Measurements from ENCODE around the gene APOL4. TPM values are rescaled to one million over a fixed set of nuclear protein-coding genes. Genes with fewer than 3 reads are reported as not detected.

APOL4 gene
- total RNA-seq, 6 experiments from 2014 or later: 1.1 to 1.6 (median 1.4) TPM; not detected in 2

DNA sequence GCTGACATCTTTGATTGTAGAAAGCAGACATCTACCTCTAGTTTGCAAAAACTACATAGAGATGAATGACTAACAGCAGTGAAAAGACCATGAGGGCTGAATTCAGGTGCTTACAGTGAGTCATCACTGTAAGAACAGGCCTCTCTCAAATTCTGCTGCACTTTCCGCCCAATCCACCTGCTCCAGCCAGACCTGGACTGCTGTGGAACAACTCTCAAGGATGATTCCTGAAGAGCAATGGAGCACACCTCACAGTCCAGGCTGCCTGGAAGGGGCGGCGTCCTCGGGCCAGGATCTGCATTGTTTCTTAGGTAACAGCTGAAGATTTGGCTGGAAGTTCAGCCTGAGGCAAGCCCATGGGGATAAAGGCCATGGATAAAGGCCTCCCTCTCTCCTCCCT lies 22.6 kb upstream of the APOL4 start:
- H3K4me3 ChIP-seq: no peak overlapping the region
- peaks cover 0 to 16% (median 3%) of the 10 kb centered on the region in 4 donors for H3K36me3 ChIP-seq
- H3K27me3 ChIP-seq: no peaks in the 10 kb centered on the region
- no peak for DNase-seq
- TF ChIP-seq, protein P1, sequence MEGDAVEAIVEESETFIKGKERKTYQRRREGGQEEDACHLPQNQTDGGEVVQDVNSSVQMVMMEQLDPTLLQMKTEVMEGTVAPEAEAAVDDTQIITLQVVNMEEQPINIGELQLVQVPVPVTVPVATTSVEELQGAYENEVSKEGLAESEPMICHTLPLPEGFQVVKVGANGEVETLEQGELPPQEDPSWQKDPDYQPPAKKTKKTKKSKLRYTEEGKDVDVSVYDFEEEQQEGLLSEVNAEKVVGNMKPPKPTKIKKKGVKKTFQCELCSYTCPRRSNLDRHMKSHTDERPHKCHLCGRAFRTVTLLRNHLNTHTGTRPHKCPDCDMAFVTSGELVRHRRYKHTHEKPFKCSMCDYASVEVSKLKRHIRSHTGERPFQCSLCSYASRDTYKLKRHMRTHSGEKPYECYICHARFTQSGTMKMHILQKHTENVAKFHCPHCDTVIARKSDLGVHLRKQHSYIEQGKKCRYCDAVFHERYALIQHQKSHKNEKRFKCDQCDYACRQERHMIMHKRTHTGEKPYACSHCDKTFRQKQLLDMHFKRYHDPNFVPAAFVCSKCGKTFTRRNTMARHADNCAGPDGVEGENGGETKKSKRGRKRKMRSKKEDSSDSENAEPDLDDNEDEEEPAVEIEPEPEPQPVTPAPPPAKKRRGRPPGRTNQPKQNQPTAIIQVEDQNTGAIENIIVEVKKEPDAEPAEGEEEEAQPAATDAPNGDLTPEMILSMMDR (IDR thresholded peaks at IDR 0.05): no peak
- no peak for TF ChIP-seq POLR2A (IDR thresholded peaks at IDR 0.05)
- WGBS (ENCODE audit: insufficient coverage, low coverage, low lambda C conversion rate, missing lambda C conversion rate): 67% methylated on average over 1 of the region's 4 CpGs
- peaks cover 0 to 18% (median 0%) of the 10 kb centered on the region in 4 donors for H3K4me1 ChIP-seq
- ATAC-seq: no peak
- H3K9me3 ChIP-seq: no peaks in the 10 kb centered on the region
- intact Hi-C loops (cut with DNase I): loop anchor here in 1 of 2 donors (10.0 kb wide), 1 partner anchor 79 kb away; no protein-coding TSS in a partner anchor
- H3K27ac ChIP-seq: no peak overlapping the region

DNA sequence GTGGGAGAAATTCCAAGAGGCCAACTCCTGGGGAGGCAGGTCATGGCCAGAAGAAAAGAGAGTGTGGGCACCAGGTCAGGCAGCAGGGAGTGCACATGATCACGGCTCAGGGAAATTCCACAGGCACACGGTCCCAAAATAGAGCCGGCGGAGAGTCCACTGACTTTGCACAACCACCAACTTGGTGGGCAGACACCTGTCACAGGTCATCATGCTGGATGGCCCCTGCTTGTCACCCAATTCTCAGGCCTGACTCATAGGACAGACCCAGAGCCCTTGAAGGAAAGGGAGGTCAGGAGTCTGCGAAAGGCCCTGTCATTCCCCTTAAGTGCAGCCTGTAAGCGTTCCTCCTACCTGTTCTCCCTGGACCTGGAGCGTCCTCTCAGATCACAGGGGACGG lies 21.9 kb upstream of the APOL4 start:
- Histone ChIP-seq H3K27me3 (no peaks in the 10 kb centered on the region), H3K27ac (no peak overlapping the region), H3K4me3 (no peak overlapping the region), H3K9me3 (no peaks in the 10 kb centered on the region), H3K4me1 (peaks cover 0 to 18% (median 0%) of the 10 kb centered on the region in 4 donors), H3K36me3 (peaks cover 0 to 11% (median 0%) of the 10 kb centered on the region in 4 donors)
- ATAC-seq (peak; percentile 7 to 23 (median 14)), DNase-seq (no peak)
- intact Hi-C loops (cut with DNase I): loop anchor here in 1 of 2 donors (10.0 kb wide), 1 partner anchor 79 kb away; no protein-coding TSS in a partner anchor
- no CpG with 5 or more reads among the region's 8 CpGs for WGBS (ENCODE audit: insufficient coverage, low coverage, low lambda C conversion rate, missing lambda C conversion rate)
- TF ChIP-seq POLR2A (IDR thresholded peaks at IDR 0.05): no peak
- TF ChIP-seq, protein P1 (IDR thresholded peaks at IDR 0.05): no peak

DNA sequence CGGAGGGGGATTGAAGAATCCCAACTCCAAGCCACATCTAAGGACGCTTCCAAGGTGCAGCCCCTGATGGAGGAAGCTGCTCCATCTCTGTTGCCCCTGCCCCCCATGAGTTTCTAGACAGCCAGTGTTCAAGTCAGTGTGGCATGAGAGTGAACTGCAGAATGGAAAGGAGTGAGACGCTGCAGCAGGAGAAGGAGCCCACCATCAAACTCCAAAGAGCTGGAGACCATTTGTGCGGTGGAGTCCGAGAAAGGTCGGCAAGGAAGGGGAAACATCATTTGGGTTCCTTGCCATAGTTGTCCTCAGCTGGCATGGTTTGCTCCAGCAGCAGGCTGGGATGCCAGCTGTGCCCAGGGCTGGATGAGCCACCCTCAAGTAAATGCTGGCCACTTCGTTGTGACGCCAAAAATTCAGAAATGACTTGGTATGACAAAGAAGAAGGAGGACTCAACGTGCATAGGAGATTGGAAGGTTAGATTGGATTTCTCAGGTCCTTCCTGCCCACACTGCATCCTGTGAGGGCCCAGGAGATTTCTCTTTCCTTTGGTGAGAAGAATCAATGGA lies 21.4 kb upstream of the APOL4 start:
- Histone ChIP-seq H3K9me3 (no peaks in the 10 kb centered on the region), H3K4me3 (no peak overlapping the region), H3K27me3 (no peaks in the 10 kb centered on the region), H3K27ac (no peak overlapping the region), H3K4me1 (peaks cover 0 to 18% (median 0%) of the 10 kb centered on the region in 4 donors), H3K36me3 (peaks cover 0 to 6% (median 0%) of the 10 kb centered on the region in 4 donors)
- 86% methylated on average over 8 of the region's 9 CpGs for WGBS (ENCODE audit: insufficient coverage, low coverage, low lambda C conversion rate, missing lambda C conversion rate)
- DNase-seq (no peak), ATAC-seq (no peak)
- TF ChIP-seq POLR2A (IDR thresholded peaks at IDR 0.05): no peak
- TF ChIP-seq, protein P1 (IDR thresholded peaks at IDR 0.05): no peak
- intact Hi-C loops (cut with DNase I): loop anchor here in 1 of 2 donors (10.0 kb wide), 1 partner anchor 78 kb away; no protein-coding TSS in a partner anchor

DNA sequence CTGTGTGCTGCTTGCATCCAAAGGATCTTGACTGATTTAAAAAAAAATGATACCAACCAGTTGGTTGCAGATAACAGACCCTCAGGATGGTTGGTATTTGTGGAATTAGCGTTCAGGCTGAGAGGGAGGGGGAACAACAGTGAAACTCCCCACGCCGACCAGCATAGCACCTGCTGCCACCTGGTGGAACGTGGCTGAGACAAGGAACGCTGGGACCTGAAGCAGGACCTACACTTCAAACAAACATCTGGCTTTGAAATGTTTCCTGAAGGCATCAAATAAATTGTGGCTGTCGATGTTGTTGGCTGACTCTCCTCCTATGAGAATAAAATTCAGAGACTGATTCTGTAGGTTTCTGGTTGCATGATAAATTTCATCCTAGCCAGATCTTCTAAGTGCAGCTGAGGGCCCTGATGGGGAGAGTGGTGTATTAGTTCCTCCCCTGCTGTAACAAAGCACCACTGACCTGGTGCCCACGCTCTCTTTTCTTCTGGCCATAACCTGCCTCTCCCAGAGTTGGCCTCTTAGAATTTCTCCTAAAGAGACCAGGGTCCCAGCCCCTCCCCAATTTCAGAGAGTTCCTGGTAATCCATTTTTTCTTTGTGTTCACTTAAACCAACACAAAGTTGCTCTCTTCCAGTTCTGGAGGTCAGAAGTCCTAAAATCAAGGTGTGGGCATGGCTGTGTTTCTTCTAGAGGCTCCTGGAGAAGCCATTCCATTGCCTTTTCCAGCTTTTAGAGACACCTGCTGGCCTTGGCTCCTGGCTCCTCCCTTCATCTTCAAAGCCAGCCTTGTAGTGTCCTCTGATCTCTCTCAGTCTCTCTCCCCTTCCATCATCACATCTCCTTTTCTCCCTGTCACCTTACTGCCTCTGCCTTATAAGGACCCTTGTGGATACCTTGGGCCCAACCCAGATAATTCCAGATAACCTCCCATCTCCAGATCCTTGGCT lies 20.5 kb upstream of the APOL4 start:
- H3K4me3 ChIP-seq: no peak overlapping the region
- H3K4me1 ChIP-seq: peaks cover 0 to 18% (median 0%) of the 10 kb centered on the region in 4 donors
- intact Hi-C loops (cut with DNase I): loop anchor here in 1 of 2 donors (10.0 kb wide), 1 partner anchor 77 kb away; no protein-coding TSS in a partner anchor
- WGBS (ENCODE audit: insufficient coverage, low coverage, low lambda C conversion rate, missing lambda C conversion rate): 5% methylated on average over 6 of the region's 7 CpGs
- no peaks in the 10 kb centered on the region for H3K27me3 ChIP-seq
- H3K9me3 ChIP-seq: no peaks in the 10 kb centered on the region
- H3K36me3 ChIP-seq: no peaks in the 10 kb centered on the region
- no peak overlapping the region for H3K27ac ChIP-seq
- ATAC-seq: peak; percentile 68 to 86 (median 83)
- TF ChIP-seq, protein P1 (IDR thresholded peaks at IDR 0.05): peak; percentile 63 to 78 (median 73)
- no peak for TF ChIP-seq POLR2A (IDR thresholded peaks at IDR 0.05)
- peak in 1 of 3 donors; percentile 63 for DNase-seq
